ENCODE data around the gene C1QTNF7. TPM values are rescaled to one million over a fixed set of nuclear protein-coding genes. Genes with fewer than 3 reads are reported as not detected.

C1QTNF7 gene
- total RNA-seq, 2 donors from 2014 or later = not detected

DNA sequence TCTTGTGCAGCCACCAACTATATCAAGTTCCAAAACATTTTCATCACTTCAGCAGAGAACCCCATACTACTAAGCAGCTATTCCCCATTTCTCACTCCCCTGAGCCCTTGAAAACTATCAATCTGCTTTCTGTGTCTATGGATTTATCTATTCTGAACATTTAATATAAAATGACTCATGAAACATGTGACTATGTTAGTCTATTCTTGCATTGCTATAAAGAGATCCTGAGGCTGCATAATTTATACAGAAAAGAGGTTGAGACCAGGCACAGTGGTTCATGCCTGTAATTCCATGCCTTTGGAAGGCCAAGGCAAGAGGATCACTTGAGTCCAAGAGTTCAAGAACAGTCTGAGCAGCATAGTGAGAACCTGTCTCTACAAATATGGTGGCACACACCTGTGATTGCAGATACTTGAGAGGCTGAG lies 10.6 kb upstream of the C1QTNF7 start:
- no peak for DNase-seq
- Histone ChIP-seq H3K9me3 (ENCODE audit: control insufficient read depth, low read length) (no peaks in the 10 kb centered on the region), H3K4me1 (ENCODE audit: control insufficient read depth, insufficient read depth, low read length) (no peaks in the 10 kb centered on the region), H3K4me3 (ENCODE audit: low read length) (no peak overlapping the region), H3K9ac (ENCODE audit: extremely low read depth, low read length, poor library complexity, severe bottlenecking) (no peak overlapping the region), H3K27me3 (ENCODE audit: control insufficient read depth, insufficient read depth, low read length, poor library complexity, severe bottlenecking) (no peaks in the 10 kb centered on the region), H3K36me3 (ENCODE audit: control insufficient read depth, insufficient read depth, low read length) (no peaks in the 10 kb centered on the region), H3K27ac (ENCODE audit: low read depth, low read length) (no peak overlapping the region)
- TF ChIP-seq, protein P1, sequence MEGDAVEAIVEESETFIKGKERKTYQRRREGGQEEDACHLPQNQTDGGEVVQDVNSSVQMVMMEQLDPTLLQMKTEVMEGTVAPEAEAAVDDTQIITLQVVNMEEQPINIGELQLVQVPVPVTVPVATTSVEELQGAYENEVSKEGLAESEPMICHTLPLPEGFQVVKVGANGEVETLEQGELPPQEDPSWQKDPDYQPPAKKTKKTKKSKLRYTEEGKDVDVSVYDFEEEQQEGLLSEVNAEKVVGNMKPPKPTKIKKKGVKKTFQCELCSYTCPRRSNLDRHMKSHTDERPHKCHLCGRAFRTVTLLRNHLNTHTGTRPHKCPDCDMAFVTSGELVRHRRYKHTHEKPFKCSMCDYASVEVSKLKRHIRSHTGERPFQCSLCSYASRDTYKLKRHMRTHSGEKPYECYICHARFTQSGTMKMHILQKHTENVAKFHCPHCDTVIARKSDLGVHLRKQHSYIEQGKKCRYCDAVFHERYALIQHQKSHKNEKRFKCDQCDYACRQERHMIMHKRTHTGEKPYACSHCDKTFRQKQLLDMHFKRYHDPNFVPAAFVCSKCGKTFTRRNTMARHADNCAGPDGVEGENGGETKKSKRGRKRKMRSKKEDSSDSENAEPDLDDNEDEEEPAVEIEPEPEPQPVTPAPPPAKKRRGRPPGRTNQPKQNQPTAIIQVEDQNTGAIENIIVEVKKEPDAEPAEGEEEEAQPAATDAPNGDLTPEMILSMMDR (conservative IDR thresholded peaks at IDR 0.05) = no peak
- Mint-ChIP-seq H3K27me3 (ENCODE audit: insufficient read depth) (no peaks in the 10 kb centered on the region), H3K27ac (no peak overlapping the region), H3K9me3 (no peaks in the 10 kb centered on the region), H3K4me3 (no peak overlapping the region), H3K4me1 (peaks cover 3% of the 10 kb centered on the region), H3K36me3 (ENCODE audit: low read depth) (no peaks in the 10 kb centered on the region)

DNA sequence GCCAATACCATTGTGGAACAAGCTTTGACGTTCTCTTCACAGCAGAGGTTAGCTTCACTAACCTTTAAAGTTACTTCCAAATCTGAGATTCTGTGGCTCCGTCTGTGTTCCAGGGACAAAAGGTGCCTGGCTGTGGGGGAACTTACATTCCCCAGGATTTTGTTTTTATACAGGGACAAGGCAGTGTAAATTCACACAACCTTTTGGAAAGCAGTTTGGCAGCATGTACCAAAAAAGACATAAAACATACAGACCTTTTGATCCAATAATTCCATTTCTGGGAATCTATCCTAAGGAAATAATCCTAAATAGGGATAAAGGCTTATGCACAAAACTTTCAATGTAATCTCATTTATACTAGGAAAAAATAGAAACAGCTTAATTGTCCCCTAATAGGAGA lies 8.9 kb upstream of the C1QTNF7 start:
- peaks cover 3% of the 10 kb centered on the region for H3K4me1 Mint-ChIP-seq
- Histone ChIP-seq H3K36me3 (ENCODE audit: control insufficient read depth, insufficient read depth, low read length) (no peaks in the 10 kb centered on the region), H3K27ac (ENCODE audit: low read depth, low read length) (no peak overlapping the region), H3K27me3 (ENCODE audit: control insufficient read depth, insufficient read depth, low read length, poor library complexity, severe bottlenecking) (no peaks in the 10 kb centered on the region), H3K4me3 (ENCODE audit: low read length) (no peak overlapping the region), H3K9me3 (ENCODE audit: control insufficient read depth, low read length) (no peaks in the 10 kb centered on the region), H3K4me1 (ENCODE audit: control insufficient read depth, insufficient read depth, low read length) (no peaks in the 10 kb centered on the region), H3K9ac (ENCODE audit: extremely low read depth, low read length, poor library complexity, severe bottlenecking) (no peak overlapping the region)
- H3K27ac Mint-ChIP-seq = no peak overlapping the region
- H3K9me3 Mint-ChIP-seq = no peaks in the 10 kb centered on the region
- no peaks in the 10 kb centered on the region for H3K27me3 Mint-ChIP-seq (ENCODE audit: insufficient read depth)
- H3K4me3 Mint-ChIP-seq = no peak overlapping the region
- DNase-seq = no peak
- TF ChIP-seq, protein P1 (conservative IDR thresholded peaks at IDR 0.05) = no peak
- H3K36me3 Mint-ChIP-seq (ENCODE audit: low read depth) = no peaks in the 10 kb centered on the region
- WGBS, 2 experiments (ENCODE audit: insufficient coverage in 1 of 2, insufficient read length in 1 of 2) = 89 to 100% methylated on average over 1 to 2 of the region's 2 CpGs

DNA sequence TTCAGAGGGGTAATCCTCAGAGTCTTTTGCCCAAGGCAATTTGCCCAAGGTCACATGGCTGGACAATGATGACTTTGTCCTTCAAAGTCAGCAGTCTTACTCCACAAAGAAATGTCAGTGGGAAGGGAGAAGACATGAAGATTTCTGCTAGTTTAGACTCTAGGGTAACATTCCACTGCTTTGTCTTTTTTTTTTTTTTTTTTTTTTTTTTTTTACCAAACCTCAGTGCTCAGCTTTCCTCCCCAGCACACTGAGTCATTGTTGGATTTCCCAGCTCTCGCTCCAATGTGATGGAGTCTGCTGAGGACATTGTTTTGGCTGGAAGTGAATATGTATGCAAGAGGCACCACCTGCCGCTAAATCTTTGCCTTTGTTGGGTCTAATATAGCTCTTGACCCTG lies 7.2 kb upstream of the C1QTNF7 start:
- H3K9ac ChIP-seq (ENCODE audit: extremely low read depth, low read length, poor library complexity, severe bottlenecking) = no peak overlapping the region
- H3K4me3 Mint-ChIP-seq = no peak overlapping the region
- no peak overlapping the region for H3K27ac ChIP-seq (ENCODE audit: low read depth, low read length)
- no peaks in the 10 kb centered on the region for H3K9me3 ChIP-seq (ENCODE audit: control insufficient read depth, low read length)
- no peaks in the 10 kb centered on the region for H3K36me3 Mint-ChIP-seq (ENCODE audit: low read depth)
- H3K27me3 ChIP-seq (ENCODE audit: control insufficient read depth, insufficient read depth, low read length, poor library complexity, severe bottlenecking) = no peaks in the 10 kb centered on the region
- H3K4me1 ChIP-seq (ENCODE audit: control insufficient read depth, insufficient read depth, low read length) = no peaks in the 10 kb centered on the region
- 72% methylated on average over 2 of the region's 2 CpGs; no CpG with 5 or more reads in 1 of the 2 experiments for WGBS, 2 experiments (ENCODE audit: insufficient coverage in 1 of 2, insufficient read length in 1 of 2)
- no peaks in the 10 kb centered on the region for H3K9me3 Mint-ChIP-seq
- H3K4me1 Mint-ChIP-seq = peaks cover 3% of the 10 kb centered on the region
- TF ChIP-seq, protein P1 (conservative IDR thresholded peaks at IDR 0.05) = no peak
- no peaks in the 10 kb centered on the region for H3K27me3 Mint-ChIP-seq (ENCODE audit: insufficient read depth)
- no peak for DNase-seq
- H3K4me3 ChIP-seq (ENCODE audit: low read length) = no peak overlapping the region
- H3K27ac Mint-ChIP-seq = no peak overlapping the region
- H3K36me3 ChIP-seq (ENCODE audit: control insufficient read depth, insufficient read depth, low read length) = no peaks in the 10 kb centered on the region

All from endodermal cell (in vitro differentiated cells).